ENCODE results near the gene PRG3. TPM values are rescaled to one million over a fixed set of nuclear protein-coding genes. Genes with fewer than 3 reads are reported as not detected.

Gene PRG3
- total and polyA plus RNA-seq, 2 donors (not counting 3 experiments of a cell fraction or from before 2014, with no cell fraction given) = not detected

GRCh38 chr11:57330029-57330428, 50.9 kb downstream of the PRG3 start:
- FAIRE-seq (no peak), DNase-seq (ENCODE audit: low read depth, low spot score) (no peak)
- TF ChIP-seq MAX (IDR thresholded peaks at IDR 0.05; ENCODE audit: insufficient read depth, insufficient read length) (no peak), EZH2 (IDR thresholded peaks at IDR 0.05; ENCODE audit: borderline replicate concordance, low read depth, low read length, severe bottlenecking) (no peak), FOS (IDR thresholded peaks at IDR 0.05; ENCODE audit: borderline replicate concordance, insufficient read depth, low read length) (no peak), GATA2 (IDR thresholded peaks at IDR 0.05; ENCODE audit: insufficient read depth, insufficient read length, low read depth, low read length) (no peak), POLR2AphosphoS5 (IDR thresholded peaks at IDR 0.05; ENCODE audit: insufficient read depth, low read depth, low read length) (no peak), POLR2A (IDR thresholded peaks at IDR 0.05; ENCODE audit: low read depth, low read length) (no peak), MYC (IDR thresholded peaks at IDR 0.05; ENCODE audit: low read depth, low read length) (no peak), JUN (IDR thresholded peaks at IDR 0.05; ENCODE audit: borderline replicate concordance, insufficient read depth, insufficient read length, low read depth) (no peak)
- TF ChIP-seq, protein P1, sequence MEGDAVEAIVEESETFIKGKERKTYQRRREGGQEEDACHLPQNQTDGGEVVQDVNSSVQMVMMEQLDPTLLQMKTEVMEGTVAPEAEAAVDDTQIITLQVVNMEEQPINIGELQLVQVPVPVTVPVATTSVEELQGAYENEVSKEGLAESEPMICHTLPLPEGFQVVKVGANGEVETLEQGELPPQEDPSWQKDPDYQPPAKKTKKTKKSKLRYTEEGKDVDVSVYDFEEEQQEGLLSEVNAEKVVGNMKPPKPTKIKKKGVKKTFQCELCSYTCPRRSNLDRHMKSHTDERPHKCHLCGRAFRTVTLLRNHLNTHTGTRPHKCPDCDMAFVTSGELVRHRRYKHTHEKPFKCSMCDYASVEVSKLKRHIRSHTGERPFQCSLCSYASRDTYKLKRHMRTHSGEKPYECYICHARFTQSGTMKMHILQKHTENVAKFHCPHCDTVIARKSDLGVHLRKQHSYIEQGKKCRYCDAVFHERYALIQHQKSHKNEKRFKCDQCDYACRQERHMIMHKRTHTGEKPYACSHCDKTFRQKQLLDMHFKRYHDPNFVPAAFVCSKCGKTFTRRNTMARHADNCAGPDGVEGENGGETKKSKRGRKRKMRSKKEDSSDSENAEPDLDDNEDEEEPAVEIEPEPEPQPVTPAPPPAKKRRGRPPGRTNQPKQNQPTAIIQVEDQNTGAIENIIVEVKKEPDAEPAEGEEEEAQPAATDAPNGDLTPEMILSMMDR (IDR thresholded peaks at IDR 0.05; ENCODE audit: extremely low read depth in 1 of 2, insufficient read depth in 1 of 2, low read depth in 1 of 2, low read length in 2 of 2) = no peak
- no peak overlapping the region for H3K4me3 ChIP-seq (replicated peaks in 1 of 3; ENCODE audit: insufficient read depth in 1 of 3, low read depth in 1 of 3, low read length in 3 of 3)
- no peak overlapping the region for H2AFZ ChIP-seq (ENCODE audit: low read depth, low read length)
- peaks cover 23% of the 10 kb centered on the region for H3K4me1 ChIP-seq (ENCODE audit: control insufficient read depth, extremely low read depth, insufficient read depth, low read length)
- no peak overlapping the region for H3K9ac ChIP-seq (replicated peaks; ENCODE audit: extremely low read depth, insufficient read depth, low read length)
- CTCF ChIA-PET = no interaction called here
- H3K79me2 ChIP-seq (ENCODE audit: control insufficient read depth, insufficient read depth, low read length) = peaks cover 23% of the 10 kb centered on the region
- no TSS peak for BruUV-seq (replicated peaks)
- no peak overlapping the region for H3K4me2 ChIP-seq (ENCODE audit: insufficient read depth, low read length)
- dilution Hi-C loops (cut with MboI; ENCODE audit: extremely low pct_ligation_motif_present, low sequenced_read_pairs) (no loop called here), intact Hi-C loops (cut with micrococcal nuclease) (no loop called here)
- no peak overlapping the region for H3K27ac ChIP-seq (ENCODE audit: insufficient read depth, low read depth, low read length)
- no peaks in the 10 kb centered on the region for H3K9me1 ChIP-seq (replicated peaks; ENCODE audit: control insufficient read depth, extremely low read depth, insufficient read depth, low read length)
- H3K36me3 ChIP-seq (ENCODE audit: control insufficient read depth in 2 of 2, extremely low read depth in 1 of 2, insufficient read depth in 2 of 2, low read length in 2 of 2) = peaks cover 34 to 44% of the 10 kb centered on the region in 2 experiments
- H4K20me1 ChIP-seq (replicated peaks; ENCODE audit: control insufficient read depth, extremely low read depth, insufficient read depth, low read length) = no peaks in the 10 kb centered on the region
- POLR2A ChIA-PET = no interaction called here
- H3K9me3 ChIP-seq (replicated peaks; ENCODE audit: control insufficient read depth, insufficient read depth, low read length) = no peaks in the 10 kb centered on the region
- no peaks in the 10 kb centered on the region for H3K27me3 ChIP-seq (ENCODE audit: control insufficient read depth in 2 of 2, insufficient read depth in 2 of 2, low read length in 2 of 2)

All from endothelial cell of umbilical vein (primary cell).